ENCODE results near the gene ITGB1BP1.

Gene ITGB1BP1

GRCh38 chr2:9355716-9356115 is 67.6 kb downstream of the ITGB1BP1 start:
- TF ChIP-seq FOXP2 (optimal IDR thresholded peaks at IDR 0.05; ENCODE audit: borderline replicate concordance, extremely low read depth, extremely low read length, insufficient read depth): no peak
- no peak for TF ChIP-seq POLR2AphosphoS5 (IDR thresholded peaks at IDR 0.05; ENCODE audit: low read depth, low read length)
- no peak for TF ChIP-seq REST (IDR thresholded peaks at IDR 0.05; ENCODE audit: insufficient read depth in 1 of 2, low read depth in 2 of 2, low read length in 2 of 2)
- TF ChIP-seq TAF1 (IDR thresholded peaks at IDR 0.05; ENCODE audit: borderline replicate concordance, insufficient read depth, low read length): no peak

GRCh38 chr2:9355270-9355669 is 68.1 kb downstream of the ITGB1BP1 start:
- no peak for TF ChIP-seq FOXP2 (optimal IDR thresholded peaks at IDR 0.05; ENCODE audit: borderline replicate concordance, extremely low read depth, extremely low read length, insufficient read depth)
- no peak for TF ChIP-seq TAF1 (IDR thresholded peaks at IDR 0.05; ENCODE audit: borderline replicate concordance, insufficient read depth, low read length)
- TF ChIP-seq SIN3A (IDR thresholded peaks at IDR 0.05; ENCODE audit: borderline replicate concordance, insufficient read depth, low read length): no peak
- no peak for TF ChIP-seq POLR2AphosphoS5 (IDR thresholded peaks at IDR 0.05; ENCODE audit: low read depth, low read length)
- TF ChIP-seq REST (IDR thresholded peaks at IDR 0.05; ENCODE audit: insufficient read depth in 1 of 2, low read depth in 2 of 2, low read length in 2 of 2): no peak

GRCh38 chr2:9354318-9354717 is 69.0 kb downstream of the ITGB1BP1 start:
- TF ChIP-seq REST (IDR thresholded peaks at IDR 0.05; ENCODE audit: insufficient read depth in 1 of 2, low read depth in 2 of 2, low read length in 2 of 2): no peak
- TF ChIP-seq SIN3A (IDR thresholded peaks at IDR 0.05; ENCODE audit: borderline replicate concordance, insufficient read depth, low read length): no peak
- no peak for TF ChIP-seq POLR2AphosphoS5 (IDR thresholded peaks at IDR 0.05; ENCODE audit: low read depth, low read length)
- TF ChIP-seq FOXP2 (optimal IDR thresholded peaks at IDR 0.05; ENCODE audit: borderline replicate concordance, extremely low read depth, extremely low read length, insufficient read depth): no peak
- TF ChIP-seq TAF1 (IDR thresholded peaks at IDR 0.05; ENCODE audit: borderline replicate concordance, insufficient read depth, low read length): no peak

Measured in PFSK-1 (cell line).